Right forelimb (tissue), 1 donor: ENCODE measurements around the gene ANTXR2.
"Not testable (repeated sequence)": the region's sequence is repeated elsewhere in the genome, so short reads cannot be mapped to it uniquely, and the experiment has no call there.

Source experiments
- DNase-seq: peaks from one replicate; pipeline ENCODE4 v3.0.0-alpha.2; 2018

Gene ANTXR2

DNA sequence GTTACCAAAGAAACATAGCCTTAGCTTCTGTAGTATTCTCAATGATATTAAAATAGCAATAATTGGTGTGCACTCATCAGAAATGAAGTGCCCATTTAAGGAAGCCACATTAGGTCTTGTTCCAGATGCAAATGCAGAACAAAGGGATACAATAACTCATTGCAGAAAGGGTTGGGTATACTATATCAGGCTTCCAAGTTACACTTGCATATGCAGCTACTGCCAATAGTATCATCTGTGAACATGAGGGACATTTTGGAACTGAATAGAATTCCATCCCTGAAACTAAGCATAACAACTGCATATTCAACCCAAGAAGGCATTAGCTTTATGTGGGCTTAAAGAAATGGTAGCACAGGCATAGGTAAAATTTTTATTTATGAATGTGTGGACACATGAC lies 167.8 kb downstream of the ANTXR2 start:
- no peak for DNase-seq

GRCh38 chr4:79904331-79904730 lies 168.7 kb downstream of the ANTXR2 start:
- no peak for DNase-seq

DNA sequence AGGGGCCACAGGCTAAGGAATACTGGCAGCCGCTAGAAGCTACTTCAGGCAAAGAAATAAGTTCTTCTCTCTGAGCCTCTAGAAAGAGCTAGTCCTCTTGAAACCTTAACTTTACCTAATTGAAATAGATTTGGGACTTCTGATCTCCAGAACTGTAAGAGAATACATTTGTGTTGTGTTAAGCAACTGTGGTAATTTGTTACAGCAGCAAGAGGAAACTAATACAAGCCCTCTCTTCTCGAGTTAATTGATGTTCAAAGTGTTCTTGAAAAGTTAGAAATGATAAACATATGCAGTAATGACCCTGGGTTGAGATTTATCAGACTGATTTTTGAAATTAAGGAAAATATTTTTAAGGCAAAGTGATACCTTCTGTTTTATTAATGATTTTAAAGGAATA lies 172.8 kb downstream of the ANTXR2 start:
- DNase-seq: no peak

DNA sequence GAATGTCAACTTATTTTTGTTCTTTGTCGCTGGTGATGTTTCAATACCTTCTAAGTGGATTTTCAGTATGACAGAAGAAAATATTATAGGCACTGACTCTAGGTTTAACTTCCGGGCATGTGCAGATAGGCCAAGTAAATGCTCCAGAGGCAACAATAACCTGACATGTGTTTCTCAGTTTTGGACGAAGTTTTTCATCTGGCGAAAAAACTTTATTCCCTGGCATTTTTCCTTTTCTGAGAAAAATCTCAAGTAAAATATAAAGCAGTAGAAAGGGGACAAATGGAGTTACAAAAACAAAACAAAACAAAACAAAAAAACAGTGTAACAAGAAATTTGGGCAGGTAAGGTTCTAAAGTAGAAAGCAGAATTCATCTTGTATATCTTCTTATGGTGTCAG lies 173.5 kb downstream of the ANTXR2 start:
- no peak for DNase-seq

- DNase-seq: no peak
These were observed 175.0 kb downstream of the ANTXR2 start for GRCh38 chr4:79898055-79898454.

- DNase-seq: no peak
These were observed 175.9 kb downstream of the ANTXR2 start for GRCh38 chr4:79897174-79897573.

DNA sequence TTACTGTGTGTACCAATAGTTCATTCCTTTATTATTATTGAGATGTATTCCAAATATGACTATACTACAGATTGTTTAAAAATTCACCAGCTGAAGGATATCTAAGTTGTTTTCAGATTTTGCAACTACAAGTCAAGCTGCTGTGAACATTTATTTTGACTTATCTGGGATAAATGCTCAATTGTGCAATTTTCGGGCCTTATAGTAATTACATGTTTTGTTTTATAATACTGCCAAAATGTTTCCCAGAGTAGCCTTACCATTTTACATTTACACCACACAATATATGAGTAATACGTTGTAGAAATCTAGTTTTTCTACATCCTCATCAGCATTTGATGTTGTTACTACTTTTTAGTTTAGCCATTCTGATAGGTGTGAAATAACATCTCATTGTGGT lies 179.6 kb downstream of the ANTXR2 start:
- DNase-seq: no peak

- not testable (repeated sequence) for DNase-seq
These were observed 184.0 kb downstream of the ANTXR2 start for GRCh38 chr4:79889026-79889425.

DNA sequence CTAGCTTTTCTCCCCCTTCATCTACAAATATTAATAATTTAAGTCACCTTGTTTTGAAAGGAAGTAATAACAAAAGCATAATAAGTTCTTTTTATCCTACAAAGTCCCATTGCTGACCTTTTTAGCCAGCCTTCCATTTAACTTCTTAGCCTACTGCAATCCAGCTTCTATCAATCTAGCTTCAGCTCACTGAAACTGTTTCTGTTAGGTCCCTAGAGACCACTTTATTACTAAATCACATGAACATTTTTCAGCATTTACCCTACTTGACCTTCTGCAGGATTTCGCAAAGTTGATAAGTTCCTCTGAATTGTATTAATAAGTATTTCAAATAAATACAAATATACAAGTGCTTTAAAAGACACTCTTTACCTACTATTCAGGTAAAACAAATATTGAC lies 186.5 kb downstream of the ANTXR2 start:
- no peak for DNase-seq

DNA sequence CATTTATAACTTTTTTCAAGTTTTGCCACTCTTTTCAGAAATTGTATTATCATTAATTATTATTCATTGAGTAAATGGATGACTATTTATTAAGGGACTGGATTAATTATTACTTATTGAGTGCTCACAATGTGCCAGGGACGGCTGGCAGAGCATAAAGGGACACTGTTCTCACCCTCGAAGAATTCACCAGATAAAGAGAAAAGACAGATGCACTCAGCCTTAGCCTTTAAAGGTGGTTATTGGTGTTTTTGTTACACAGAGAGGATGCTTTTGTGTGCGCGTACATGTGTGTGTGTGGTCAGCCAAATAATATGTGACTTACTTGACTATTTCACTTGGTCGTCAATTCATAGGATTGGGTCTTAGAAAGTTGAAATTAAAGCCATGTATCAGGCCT lies 187.0 kb downstream of the ANTXR2 start:
- no peak for DNase-seq

GRCh38 chr4:79883290-79883689 lies 189.7 kb downstream of the ANTXR2 start:
- DNase-seq: no peak

GRCh38 chr4:79882806-79883205 lies 190.2 kb downstream of the ANTXR2 start:
- DNase-seq: no peak

GRCh38 chr4:79881407-79881806 lies 191.6 kb downstream of the ANTXR2 start:
- DNase-seq: no peak

GRCh38 chr4:79877511-79877910 lies 195.5 kb downstream of the ANTXR2 start:
- DNase-seq: no peak

DNA sequence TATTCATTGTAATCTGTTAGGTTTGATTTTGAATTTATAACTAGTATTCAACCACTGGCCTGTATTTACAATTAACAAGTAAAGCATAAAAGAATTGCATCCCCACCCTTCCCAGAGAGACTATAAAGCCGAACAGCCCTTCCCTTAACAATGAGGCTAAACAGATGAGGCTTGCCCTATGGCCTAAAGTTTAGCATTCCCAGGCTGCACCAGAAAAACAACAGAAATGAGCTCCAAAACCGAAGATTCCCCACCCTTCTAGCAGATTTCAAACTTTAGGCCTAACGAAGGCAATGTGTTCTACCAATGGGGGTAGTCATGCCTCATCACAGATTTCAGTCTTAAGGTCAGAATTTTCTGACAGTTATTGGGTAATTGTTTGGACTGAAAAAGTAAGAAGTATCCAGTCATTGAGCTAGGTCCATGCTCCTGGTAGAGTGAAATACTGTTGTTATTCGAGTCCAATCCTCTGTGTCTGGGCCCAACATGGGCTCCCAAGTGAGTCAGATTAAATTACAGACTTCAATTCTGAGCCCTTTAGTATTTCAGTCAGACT lies 197.6 kb downstream of the ANTXR2 start:
- DNase-seq: no peak

DNA sequence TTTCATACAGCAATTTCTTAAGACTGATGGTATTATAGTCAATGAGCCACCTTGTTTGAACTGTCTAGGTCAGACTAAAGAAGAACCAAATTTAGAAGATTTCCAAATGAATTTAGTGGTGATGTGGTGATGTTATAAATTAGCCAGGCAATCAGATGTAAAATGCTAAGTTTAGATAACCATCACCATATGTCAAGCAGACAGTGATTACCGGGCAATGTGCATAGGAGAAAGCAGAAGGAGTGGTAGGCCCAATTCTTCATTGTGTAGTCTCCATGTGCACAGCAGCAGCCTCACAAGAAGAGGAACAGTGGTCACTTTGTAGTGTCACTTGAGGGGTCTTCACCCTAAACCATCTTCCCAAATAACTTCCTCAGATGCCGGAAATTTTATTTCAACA lies 198.8 kb downstream of the ANTXR2 start:
- no peak for DNase-seq

DNA sequence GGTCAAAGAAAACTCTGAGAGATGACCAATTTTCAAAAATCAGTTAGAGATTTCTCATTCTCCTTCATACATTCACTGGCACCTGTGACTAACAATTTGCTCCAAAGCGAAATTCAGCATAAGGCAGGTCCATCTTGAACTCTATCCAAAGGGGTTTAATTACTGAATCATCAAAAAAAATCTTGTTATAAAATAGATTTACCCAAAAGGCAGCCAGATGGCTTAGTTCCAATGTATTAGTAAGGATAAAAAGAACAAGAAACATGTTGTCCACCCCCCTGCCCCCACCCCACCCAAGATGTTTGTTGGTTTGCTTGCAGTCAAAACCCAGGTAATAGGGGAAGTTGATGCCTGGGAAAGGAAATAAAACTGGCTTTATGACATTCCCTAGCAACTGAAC lies 200.3 kb downstream of the ANTXR2 start:
- no peak for DNase-seq

DNA sequence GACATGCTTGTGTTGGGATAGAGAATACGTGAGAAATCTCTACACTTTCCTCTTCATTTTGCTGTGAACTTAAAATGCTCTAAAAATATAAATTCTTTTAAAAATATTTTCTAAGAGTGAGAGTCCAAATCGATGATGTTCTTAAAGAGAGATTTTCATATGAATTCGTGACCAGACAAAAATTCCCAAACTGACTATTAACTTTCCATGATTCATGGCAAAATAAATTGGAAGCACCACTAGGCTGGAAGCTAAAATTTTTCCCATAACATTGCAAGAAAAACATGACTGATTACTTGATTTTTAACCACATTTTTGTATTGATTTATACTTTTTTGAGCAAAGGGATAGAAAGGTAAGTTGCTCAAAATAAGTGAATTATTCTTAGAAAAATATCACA lies 201.1 kb downstream of the ANTXR2 start:
- DNase-seq: no peak

DNA sequence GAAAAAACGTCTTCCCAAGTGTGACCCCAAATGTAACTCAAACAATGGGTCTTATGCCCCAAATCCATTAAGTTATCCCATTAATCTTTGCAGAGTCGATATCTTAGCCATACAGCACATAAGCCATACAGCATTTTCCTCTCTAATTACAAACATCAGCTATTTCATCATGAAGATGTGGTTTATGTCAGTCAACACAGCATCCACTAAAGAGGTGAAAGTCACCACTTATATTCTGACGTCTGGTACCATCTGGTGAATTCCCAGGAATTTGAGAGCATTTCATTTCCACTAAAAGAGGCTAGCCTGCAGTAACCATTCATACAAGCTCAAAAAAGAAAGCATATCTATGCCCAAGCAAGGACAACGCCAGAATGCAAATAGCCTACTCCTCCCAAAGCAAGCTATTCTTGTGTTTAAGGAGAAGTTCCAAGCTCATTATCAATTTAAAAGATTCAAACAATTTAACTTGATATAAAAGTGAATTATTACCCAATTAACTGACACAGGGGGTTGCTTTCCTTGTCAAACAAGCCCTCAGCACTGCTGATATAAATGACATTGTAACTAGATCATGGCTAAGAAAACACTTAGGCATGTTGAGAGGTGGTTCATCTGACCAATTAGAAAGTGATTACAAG lies 203.3 kb downstream of the ANTXR2 start:
- DNase-seq: no peak

- peak; percentile 46 for DNase-seq
These were observed 207.8 kb downstream of the ANTXR2 start for GRCh38 chr4:79865201-79865597.

DNA sequence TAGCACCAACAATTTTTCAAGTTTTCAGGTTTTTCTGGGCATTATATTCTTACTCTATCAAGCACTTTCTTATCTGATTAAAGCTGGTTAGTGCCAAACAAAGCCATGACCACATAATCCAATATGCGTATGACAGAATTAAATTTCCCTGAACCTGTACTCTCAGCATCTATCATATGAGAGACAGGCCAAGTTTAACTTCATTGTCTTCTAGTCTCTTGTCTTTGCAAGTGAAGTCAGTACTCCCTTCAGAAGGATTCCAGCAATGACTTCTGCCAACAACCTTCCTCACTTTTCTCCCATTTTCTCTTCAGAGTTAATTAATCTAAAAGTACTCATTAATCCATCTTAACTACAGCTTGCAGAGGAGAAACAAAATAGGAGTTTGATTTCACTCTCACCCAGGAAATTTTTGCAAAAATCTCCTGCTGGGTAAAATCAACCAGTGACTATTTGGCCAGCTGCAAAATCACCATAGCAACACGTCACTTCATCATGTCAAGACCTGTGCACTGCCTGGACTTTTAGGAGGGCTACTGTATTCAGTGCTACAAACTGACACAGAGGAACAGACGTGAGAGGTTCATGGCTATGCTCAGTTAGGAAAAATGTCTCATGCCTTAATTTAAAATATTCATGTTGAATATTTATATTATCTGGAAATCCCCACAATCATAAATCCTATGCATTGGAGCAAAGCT lies 208.4 kb downstream of the ANTXR2 start:
- no peak for DNase-seq

DNA sequence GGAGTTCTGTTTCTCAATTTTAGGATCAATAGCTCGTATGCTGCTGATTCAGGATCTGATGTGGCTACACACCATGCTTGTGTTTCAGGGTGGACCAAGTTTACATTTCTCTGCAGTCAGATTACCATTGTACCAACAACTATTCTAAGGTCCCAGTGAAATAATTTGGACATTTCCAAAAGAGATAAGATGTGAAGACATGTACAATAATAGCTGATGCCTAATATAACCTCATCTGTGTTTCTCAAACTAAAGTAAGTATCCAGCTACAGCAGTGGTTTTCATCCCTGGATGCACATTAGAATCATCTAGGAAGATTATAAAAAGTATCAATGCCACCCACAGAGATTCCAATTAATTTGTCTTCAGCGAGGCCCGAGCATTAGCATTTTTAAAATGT lies 209.7 kb downstream of the ANTXR2 start:
- no peak for DNase-seq

- DNase-seq: no peak
These were observed 210.2 kb downstream of the ANTXR2 start for GRCh38 chr4:79862821-79863220.

DNA sequence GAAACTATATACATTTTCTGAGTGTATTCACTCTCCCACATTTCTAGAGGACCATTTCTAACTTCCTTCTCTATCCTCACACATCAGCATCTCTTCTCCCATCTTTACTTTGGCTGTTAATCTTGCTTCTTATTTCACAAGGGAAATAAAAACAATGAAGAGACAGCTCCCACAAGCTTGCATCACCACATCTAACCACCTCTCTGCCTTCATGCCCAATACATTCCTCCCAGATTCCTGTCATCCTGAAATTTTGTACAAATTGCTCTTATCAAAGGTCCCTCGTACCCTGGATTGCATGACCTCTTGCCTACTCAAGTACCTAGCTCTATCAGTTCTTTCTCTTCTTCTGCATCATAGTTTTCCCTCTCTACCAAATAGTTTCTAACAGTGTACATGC lies 215.2 kb downstream of the ANTXR2 start:
- no peak for DNase-seq

DNA sequence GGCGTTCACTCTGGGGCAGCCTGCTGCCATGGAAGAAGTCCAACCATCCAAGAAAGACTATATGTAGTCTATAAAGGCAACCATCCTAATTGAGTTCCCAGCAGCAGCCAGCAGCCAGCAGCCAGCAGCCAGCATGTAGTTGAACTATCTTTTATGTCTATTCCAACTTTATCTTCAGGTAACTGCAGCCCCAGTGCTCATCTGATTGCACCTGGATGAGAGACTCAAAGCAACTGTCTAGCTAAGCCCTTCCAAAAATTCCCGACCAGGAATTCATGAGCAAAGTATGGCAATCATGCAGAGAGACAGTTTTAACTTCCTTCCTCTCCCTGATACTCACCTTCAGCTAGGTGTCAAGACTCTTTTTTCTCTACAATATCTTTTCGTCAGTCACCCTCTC lies 216.8 kb downstream of the ANTXR2 start:
- no peak for DNase-seq
